Measurements from ENCODE around the gene MTHFD1L.
"Not testable (repeated sequence)": the region's sequence is repeated elsewhere in the genome, so short reads cannot be mapped to it uniquely, and the experiment has no call there.

The MTHFD1L gene

DNA sequence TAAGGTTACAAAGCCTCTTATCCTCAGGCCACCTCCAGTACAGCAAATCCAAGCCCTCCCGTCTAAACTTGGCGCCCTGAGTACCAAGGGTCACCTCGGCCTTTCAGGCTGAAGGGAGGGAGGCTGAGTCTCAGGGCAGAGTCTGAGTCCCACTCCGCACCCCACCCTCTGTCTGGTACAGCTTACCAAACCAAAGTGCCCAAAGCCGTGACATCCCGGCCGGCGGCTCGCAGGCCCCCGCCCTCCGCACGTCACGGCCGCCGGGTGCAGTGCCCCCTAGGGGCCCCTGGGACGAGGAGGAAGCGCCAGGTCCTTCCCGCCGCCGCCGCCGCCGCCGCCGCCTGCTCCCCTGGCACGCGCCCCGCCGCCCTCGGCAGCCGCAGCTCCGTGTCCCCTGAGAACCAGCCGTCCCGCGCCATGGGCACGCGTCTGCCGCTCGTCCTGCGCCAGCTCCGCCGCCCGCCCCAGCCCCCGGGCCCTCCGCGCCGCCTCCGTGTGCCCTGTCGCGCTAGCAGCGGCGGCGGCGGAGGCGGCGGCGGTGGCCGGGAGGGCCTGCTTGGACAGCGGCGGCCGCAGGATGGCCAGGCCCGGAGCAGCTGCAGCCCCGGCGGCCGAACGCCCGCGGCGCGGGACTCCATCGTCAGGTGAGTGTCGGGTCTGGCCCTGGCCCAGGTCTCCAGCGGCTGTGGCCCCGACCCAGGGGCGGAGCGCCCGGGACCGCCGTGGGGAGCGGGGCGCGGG is at the start of gene MTHFD1L:
MTHFD1L (plus strand) TSS at position 297 of the 741 bp plus-strand sequence; CDS start at position 418, 121 bp downstream.
- H3K4me3 ChIP-seq (replicated peaks; ENCODE audit: low read depth, low read length): peak within 1 kb of the TSS; percentile 88
- peak; percentile 45 for TF ChIP-seq CTCF (IDR thresholded peaks at IDR 0.05; ENCODE audit: low read depth, low read length, missing control alignments)
- no peak for DNase-seq (ENCODE audit: extremely low read depth, low read depth)

GRCh38 chr6:150816554-150816953 is 48.9 kb upstream of the MTHFD1L start:
- H3K4me3 ChIP-seq (replicated peaks; ENCODE audit: low read depth, low read length); DNase-seq (ENCODE audit: extremely low read depth, low read depth): not testable (repeated sequence)

DNA sequence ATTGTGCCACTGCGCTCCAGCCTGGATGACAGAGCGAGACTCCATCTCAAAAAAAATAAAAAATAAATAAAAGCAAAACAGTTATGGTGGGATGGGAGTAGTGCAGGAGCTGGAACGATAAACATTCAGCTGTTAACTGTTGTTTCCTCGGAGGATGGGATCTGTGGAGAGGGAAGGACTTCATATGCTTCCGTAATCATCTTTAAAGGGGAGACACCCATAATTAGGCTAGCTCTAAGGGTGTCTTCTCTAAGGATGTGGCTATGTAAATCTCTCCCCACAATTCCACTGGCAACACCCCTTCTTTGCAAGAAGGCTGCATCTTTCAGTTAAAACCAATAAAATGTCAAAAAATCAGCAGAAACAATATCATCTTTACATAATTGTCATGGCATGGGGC is 42.6 kb upstream of the MTHFD1L start:
- no peak for DNase-seq (ENCODE audit: extremely low read depth, low read depth)
- no peak for TF ChIP-seq CTCF (IDR thresholded peaks at IDR 0.05; ENCODE audit: low read depth, low read length, missing control alignments)
- no peak overlapping the region for H3K4me3 ChIP-seq (replicated peaks; ENCODE audit: low read depth, low read length)

DNA sequence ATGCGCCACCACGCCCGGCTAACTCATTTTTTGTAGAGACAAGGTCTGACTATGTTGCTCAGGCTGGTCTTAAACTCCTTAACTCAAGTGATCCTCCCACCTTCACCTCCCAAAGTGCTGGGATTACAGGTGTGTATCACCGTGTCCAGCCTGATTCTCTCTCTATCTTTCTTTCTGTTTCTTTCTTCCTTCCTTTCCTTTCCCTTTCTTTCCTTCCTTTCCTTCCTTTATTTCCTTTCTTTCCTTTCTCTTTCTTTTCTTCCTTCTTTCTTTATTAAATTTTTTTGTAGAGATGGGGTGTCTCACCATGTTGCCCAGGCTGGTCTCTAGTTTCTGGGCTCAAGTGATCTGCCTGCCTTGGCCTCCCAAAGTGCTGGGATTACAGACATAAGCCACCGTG is 38.7 kb upstream of the MTHFD1L start:
- no peak overlapping the region for H3K4me3 ChIP-seq (replicated peaks; ENCODE audit: low read depth, low read length)
- TF ChIP-seq CTCF (IDR thresholded peaks at IDR 0.05; ENCODE audit: low read depth, low read length, missing control alignments): no peak
- no peak for DNase-seq (ENCODE audit: extremely low read depth, low read depth)

- DNase-seq (ENCODE audit: extremely low read depth, low read depth); H3K4me3 ChIP-seq (replicated peaks; ENCODE audit: low read depth, low read length): not testable (repeated sequence)
Observed at GRCh38 chr6:150828107-150828506, 37.4 kb upstream of the MTHFD1L start.

- TF ChIP-seq CTCF (IDR thresholded peaks at IDR 0.05; ENCODE audit: low read depth, low read length, missing control alignments): no peak
- DNase-seq (ENCODE audit: extremely low read depth, low read depth): no peak
- no peak overlapping the region for H3K4me3 ChIP-seq (replicated peaks; ENCODE audit: low read depth, low read length)
Observed at GRCh38 chr6:150830439-150831165, 34.9 kb upstream of the MTHFD1L start.

DNA sequence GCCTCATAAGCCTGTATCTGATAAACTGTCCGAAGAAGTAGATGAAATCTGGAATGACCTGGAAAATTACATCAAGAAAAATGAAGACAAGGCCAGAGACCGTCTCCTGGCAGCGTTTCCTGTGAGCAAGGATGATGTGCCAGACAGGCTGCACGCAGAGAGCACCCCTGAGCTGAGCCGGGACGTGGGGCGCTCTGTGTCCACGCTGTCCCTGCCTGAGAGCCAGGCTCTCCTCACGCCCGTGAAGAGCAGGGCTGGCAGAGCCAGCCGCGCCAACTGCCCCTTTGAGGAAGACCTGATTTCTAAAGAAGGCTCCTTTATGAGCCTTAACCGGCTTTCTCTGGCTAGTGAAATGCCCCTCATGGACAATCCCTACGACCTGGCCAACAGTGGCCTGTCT is 33.9 kb upstream of the MTHFD1L start:
- TF ChIP-seq CTCF (IDR thresholded peaks at IDR 0.05; ENCODE audit: low read depth, low read length, missing control alignments): no peak
- no peak for DNase-seq (ENCODE audit: extremely low read depth, low read depth)
- no peak overlapping the region for H3K4me3 ChIP-seq (replicated peaks; ENCODE audit: low read depth, low read length)
